GM23338 (cell line): ENCODE results near the gene PIK3AP1. TPM values are rescaled to one million over a fixed set of nuclear protein-coding genes. Genes with fewer than 3 reads are reported as not detected.

Experiments used
- CREB1 ChIP-seq: fragments of 250-450 bp; sonication (Bioruptor Pico); IDR thresholded peaks from 2 replicates; pipeline ENCODE4 v1.5.0; 2020; ENCODE audit warnings: low read depth, mild to moderate bottlenecking, moderate library complexity
- ETS1 ChIP-seq: IDR thresholded peaks from 2 replicates; pipeline ENCODE4 v1.6.1; 2016; ENCODE audit warnings: antibody characterized with exemption
- EZH2 ChIP-seq: fragments of 200-600 bp; sonication (generic); IDR thresholded peaks from one replicate; pipeline ENCODE4 v1.8.0; 2017; ENCODE audit warnings: antibody characterized with exemption, mild to moderate bottlenecking, low read depth; ENCODE audit not compliant: unreplicated experiment
- JUNB ChIP-seq: IDR thresholded peaks from one replicate; pipeline ENCODE4 v1.6.1; 2016; ENCODE audit warnings: antibody characterized with exemption; ENCODE audit not compliant: unreplicated experiment
- POLR2AphosphoS5 ChIP-seq: IDR thresholded peaks from 2 replicates; pipeline ENCODE4 v1.6.1; 2016; ENCODE audit warnings: antibody characterized with exemption, low read depth
- REST ChIP-seq: IDR thresholded peaks from one replicate; pipeline ENCODE4 v1.6.1; 2018; ENCODE audit warnings: antibody characterized with exemption; ENCODE audit not compliant: unreplicated experiment
- STAT1 ChIP-seq: IDR thresholded peaks from one replicate; pipeline ENCODE4 v1.6.1; 2016; ENCODE audit warnings: antibody characterized with exemption; ENCODE audit not compliant: unreplicated experiment
- ZNF114 ChIP-seq: fragments of 250-450 bp; sonication (Bioruptor Pico); IDR thresholded peaks from 2 replicates; pipeline ENCODE4 v1.5.0; 2020; ENCODE audit warnings: mild to moderate bottlenecking, moderate library complexity
- ZNF331 ChIP-seq: fragments of 250-450 bp; sonication (Bioruptor Pico); IDR thresholded peaks from 2 replicates; pipeline ENCODE4 v1.5.0; 2020; ENCODE audit warnings: low read depth, mild to moderate bottlenecking, moderate library complexity
- ZNF462 ChIP-seq: fragments of 250-450 bp; sonication (Bioruptor Pico); IDR thresholded peaks from 2 replicates; pipeline ENCODE4 v1.5.0; 2020; ENCODE audit warnings: mild to moderate bottlenecking, moderate library complexity
- polyA plus RNA-seq: library from polyadenylated mRNA; unstranded; fragments of >200 nt; fragmentation: Nextera tagmentation; extraction: Ambion mirVana; gene quantifications from 2 replicates; pipeline ENCODE4 v1.2.1, GENCODE V29; 2016
- total RNA-seq: library from RNA; depleted of rRNA; stranded (reverse); fragments of >200 nt; shearing (Covaris generic); gene quantifications from 2 replicates; pipeline ENCODE4 v1.2.3, GENCODE V29; 2014

Gene PIK3AP1
- total and polyA plus RNA-seq, 2 experiments from 2014 or later = 0.65 to 2.3 TPM

GRCh38 chr10:96595741-96596140 is 124.6 kb downstream of the PIK3AP1 start (continued):
- TF ChIP-seq ZNF462 (no peak), ZNF331 (CRISPR knock-in tag) (no peak), STAT1 (no peak), EZH2 (no peak), JUNB (no peak), ZNF114 (CRISPR knock-in tag) (no peak), CREB1 (no peak), POLR2AphosphoS5 (no peak), REST (no peak), ETS1 (no peak)
